Measurements from ENCODE around the gene HLCS.
A peak's percentile ranks its signal among the peaks of the same experiment; 100 is the strongest.

Gene HLCS

GRCh38 chr21:36725793-36726386, 240.6 kb downstream of the HLCS start:
- DNase-seq = no peak

GRCh38 chr21:36724660-36725059, 241.8 kb downstream of the HLCS start:
- DNase-seq = no peak

GRCh38 chr21:36723371-36723881, 243.0 kb downstream of the HLCS start:
- DNase-seq = no peak

GRCh38 chr21:36722370-36723368, 243.8 kb downstream of the HLCS start:
- DNase-seq = no peak

GRCh38 chr21:36721817-36722216, 244.7 kb downstream of the HLCS start:
- no peak for DNase-seq

GRCh38 chr21:36719614-36720013, 246.9 kb downstream of the HLCS start:
- DNase-seq = no peak

GRCh38 chr21:36718951-36719501, 247.4 kb downstream of the HLCS start:
- peak in 45 of 58 donors; percentile 8 to 83 (median 55) for DNase-seq

- no peak for DNase-seq
These were observed 248.5 kb downstream of the HLCS start for GRCh38 chr21:36717976-36718375.

GRCh38 chr21:36716836-36717235, 249.6 kb downstream of the HLCS start:
- DNase-seq = no peak

- no peak for DNase-seq
These were observed 250.1 kb downstream of the HLCS start for GRCh38 chr21:36716387-36716786.

GRCh38 chr21:36713746-36714145, 252.7 kb downstream of the HLCS start:
- no peak for DNase-seq

GRCh38 chr21:36710729-36711048, 255.8 kb downstream of the HLCS start:
- DNase-seq = no peak

- DNase-seq = no peak
These were observed 256.4 kb downstream of the HLCS start for GRCh38 chr21:36709868-36710728.

- no peak for DNase-seq
These were observed 257.2 kb downstream of the HLCS start for GRCh38 chr21:36709030-36709867.

GRCh38 chr21:36708286-36709029, 258.0 kb downstream of the HLCS start:
- no peak for DNase-seq

- no peak for DNase-seq
These were observed 258.6 kb downstream of the HLCS start for GRCh38 chr21:36707763-36708285.

GRCh38 chr21:36706951-36707762, 259.3 kb downstream of the HLCS start:
- no peak for DNase-seq

- no peak for DNase-seq
These were observed 260.0 kb downstream of the HLCS start for GRCh38 chr21:36706482-36706852.
